Adrenal gland (tissue), 5 donors: ENCODE results near the gene GJB4.

ENCODE experiments used
- CTCF ChIP-seq, 6 experiments: fragments of 450-650 bp in 4 of 6; fragments of 200-600 bp in 2 of 6; sonication (generic) in 1 of 6; IDR thresholded peaks; 1 replicate in 5 of 6; 2 replicates in 1 of 6; pipeline versions ENCODE4 v1.5.1 to v1.8.0; 2016 to 2021; ENCODE audit warnings: antibody characterized with exemption in 6 of 6, mild to moderate bottlenecking in 2 of 6, moderate library complexity in 1 of 6
- POLR2A ChIP-seq, 2 donors: fragments of 450-650 bp; IDR thresholded peaks; one replicate each; pipeline ENCODE4 v1.6.1; 2017; ENCODE audit warnings: antibody characterized with exemption in 2 of 2, mild to moderate bottlenecking in 2 of 2, moderate library complexity in 1 of 2
- donor health status: DM: no; HTN: no; CAD: no.

- TF ChIP-seq CTCF (IDR thresholded peaks at IDR 0.05) (no peak), POLR2A (IDR thresholded peaks at IDR 0.05) (no peak)
Measured at GRCh38 chr1:34770891-34771504, 11.5 kb downstream of the GJB4 start.
